Measurements from ENCODE around the gene AP5S1. TPM values are rescaled to one million over a fixed set of nuclear protein-coding genes. Genes with fewer than 3 reads are reported as not detected.
A peak's percentile ranks its signal among the peaks of the same experiment; 100 is the strongest.

Gene AP5S1
- total and polyA plus RNA-seq, 2 of the 13 experiments (the other 11 are each of a cell fraction or from before 2014, with no cell fraction given), result 7.9 to 23.2 TPM

DNA sequence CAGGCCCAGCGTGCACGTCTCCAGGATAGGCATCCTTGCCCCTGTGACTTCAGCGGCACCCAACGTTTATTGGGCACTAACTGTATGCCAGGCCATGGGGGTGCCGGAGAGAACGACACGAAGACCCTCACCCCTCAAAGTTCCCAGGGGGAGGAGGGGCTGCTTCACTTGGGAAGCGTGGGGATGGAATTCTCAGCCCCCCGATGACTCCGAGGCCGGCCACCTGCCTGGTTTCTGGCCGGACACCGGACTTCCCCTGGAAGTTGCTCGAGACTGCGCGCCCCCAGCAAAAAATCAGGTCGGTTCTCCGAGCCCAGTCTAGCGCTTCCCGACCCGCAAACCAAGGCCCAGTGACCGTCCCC lies 26.0 kb downstream of the AP5S1 start (continued):
- TF ChIP-seq, protein P1, sequence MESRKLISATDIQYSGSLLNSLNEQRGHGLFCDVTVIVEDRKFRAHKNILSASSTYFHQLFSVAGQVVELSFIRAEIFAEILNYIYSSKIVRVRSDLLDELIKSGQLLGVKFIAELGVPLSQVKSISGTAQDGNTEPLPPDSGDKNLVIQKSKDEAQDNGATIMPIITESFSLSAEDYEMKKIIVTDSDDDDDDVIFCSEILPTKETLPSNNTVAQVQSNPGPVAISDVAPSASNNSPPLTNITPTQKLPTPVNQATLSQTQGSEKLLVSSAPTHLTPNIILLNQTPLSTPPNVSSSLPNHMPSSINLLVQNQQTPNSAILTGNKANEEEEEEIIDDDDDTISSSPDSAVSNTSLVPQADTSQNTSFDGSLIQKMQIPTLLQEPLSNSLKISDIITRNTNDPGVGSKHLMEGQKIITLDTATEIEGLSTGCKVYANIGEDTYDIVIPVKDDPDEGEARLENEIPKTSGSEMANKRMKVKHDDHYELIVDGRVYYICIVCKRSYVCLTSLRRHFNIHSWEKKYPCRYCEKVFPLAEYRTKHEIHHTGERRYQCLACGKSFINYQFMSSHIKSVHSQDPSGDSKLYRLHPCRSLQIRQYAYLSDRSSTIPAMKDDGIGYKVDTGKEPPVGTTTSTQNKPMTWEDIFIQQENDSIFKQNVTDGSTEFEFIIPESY (CRISPR knock-in tag; IDR thresholded peaks at IDR 0.05), result no peak; the same call in 1 of the 2 replicates
- TF ChIP-seq, protein P2, sequence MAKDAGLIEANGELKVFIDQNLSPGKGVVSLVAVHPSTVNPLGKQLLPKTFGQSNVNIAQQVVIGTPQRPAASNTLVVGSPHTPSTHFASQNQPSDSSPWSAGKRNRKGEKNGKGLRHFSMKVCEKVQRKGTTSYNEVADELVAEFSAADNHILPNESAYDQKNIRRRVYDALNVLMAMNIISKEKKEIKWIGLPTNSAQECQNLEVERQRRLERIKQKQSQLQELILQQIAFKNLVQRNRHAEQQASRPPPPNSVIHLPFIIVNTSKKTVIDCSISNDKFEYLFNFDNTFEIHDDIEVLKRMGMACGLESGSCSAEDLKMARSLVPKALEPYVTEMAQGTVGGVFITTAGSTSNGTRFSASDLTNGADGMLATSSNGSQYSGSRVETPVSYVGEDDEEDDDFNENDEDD (CRISPR knock-in tag; IDR thresholded peaks at IDR 0.05; ENCODE audit: borderline replicate concordance), result no peak
- TF ChIP-seq, protein P3, sequence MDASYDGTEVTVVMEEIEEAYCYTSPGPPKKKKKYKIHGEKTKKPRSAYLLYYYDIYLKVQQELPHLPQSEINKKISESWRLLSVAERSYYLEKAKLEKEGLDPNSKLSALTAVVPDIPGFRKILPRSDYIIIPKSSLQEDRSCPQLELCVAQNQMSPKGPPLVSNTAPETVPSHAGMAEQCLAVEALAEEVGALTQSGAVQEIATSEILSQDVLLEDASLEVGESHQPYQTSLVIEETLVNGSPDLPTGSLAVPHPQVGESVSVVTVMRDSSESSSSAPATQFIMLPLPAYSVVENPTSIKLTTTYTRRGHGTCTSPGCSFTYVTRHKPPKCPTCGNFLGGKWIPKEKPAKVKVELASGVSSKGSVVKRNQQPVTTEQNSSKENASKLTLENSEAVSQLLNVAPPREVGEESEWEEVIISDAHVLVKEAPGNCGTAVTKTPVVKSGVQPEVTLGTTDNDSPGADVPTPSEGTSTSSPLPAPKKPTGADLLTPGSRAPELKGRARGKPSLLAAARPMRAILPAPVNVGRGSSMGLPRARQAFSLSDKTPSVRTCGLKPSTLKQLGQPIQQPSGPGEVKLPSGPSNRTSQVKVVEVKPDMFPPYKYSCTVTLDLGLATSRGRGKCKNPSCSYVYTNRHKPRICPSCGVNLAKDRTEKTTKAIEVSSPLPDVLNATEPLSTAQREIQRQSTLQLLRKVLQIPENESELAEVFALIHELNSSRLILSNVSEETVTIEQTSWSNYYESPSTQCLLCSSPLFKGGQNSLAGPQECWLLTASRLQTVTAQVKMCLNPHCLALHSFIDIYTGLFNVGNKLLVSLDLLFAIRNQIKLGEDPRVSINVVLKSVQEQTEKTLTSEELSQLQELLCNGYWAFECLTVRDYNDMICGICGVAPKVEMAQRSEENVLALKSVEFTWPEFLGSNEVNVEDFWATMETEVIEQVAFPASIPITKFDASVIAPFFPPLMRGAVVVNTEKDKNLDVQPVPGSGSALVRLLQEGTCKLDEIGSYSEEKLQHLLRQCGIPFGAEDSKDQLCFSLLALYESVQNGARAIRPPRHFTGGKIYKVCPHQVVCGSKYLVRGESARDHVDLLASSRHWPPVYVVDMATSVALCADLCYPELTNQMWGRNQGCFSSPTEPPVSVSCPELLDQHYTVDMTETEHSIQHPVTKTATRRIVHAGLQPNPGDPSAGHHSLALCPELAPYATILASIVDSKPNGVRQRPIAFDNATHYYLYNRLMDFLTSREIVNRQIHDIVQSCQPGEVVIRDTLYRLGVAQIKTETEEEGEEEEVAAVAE (CRISPR knock-in tag; IDR thresholded peaks at IDR 0.05; ENCODE audit: borderline replicate concordance), result no peak
- TF ChIP-seq KLF9 (CRISPR knock-in tag; IDR thresholded peaks at IDR 0.05; ENCODE audit: low read depth), result no peak
- TF ChIP-seq, protein P4, sequence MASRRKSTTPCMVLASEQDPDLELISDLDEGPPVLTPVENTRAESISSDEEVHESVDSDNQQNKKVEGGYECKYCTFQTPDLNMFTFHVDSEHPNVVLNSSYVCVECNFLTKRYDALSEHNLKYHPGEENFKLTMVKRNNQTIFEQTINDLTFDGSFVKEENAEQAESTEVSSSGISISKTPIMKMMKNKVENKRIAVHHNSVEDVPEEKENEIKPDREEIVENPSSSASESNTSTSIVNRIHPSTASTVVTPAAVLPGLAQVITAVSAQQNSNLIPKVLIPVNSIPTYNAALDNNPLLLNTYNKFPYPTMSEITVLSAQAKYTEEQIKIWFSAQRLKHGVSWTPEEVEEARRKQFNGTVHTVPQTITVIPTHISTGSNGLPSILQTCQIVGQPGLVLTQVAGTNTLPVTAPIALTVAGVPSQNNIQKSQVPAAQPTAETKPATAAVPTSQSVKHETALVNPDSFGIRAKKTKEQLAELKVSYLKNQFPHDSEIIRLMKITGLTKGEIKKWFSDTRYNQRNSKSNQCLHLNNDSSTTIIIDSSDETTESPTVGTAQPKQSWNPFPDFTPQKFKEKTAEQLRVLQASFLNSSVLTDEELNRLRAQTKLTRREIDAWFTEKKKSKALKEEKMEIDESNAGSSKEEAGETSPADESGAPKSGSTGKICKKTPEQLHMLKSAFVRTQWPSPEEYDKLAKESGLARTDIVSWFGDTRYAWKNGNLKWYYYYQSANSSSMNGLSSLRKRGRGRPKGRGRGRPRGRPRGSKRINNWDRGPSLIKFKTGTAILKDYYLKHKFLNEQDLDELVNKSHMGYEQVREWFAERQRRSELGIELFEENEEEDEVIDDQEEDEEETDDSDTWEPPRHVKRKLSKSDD (CRISPR knock-in tag; IDR thresholded peaks at IDR 0.05; ENCODE audit: low read depth), result no peak
- peak; percentile 94 for TF ChIP-seq ZFP37 (CRISPR knock-in tag; IDR thresholded peaks at IDR 0.05; ENCODE audit: borderline replicate concordance)
- peak; percentile 67; the same call in 1 of the 2 replicates for TF ChIP-seq FOXC1 (CRISPR knock-in tag; IDR thresholded peaks at IDR 0.05; ENCODE audit: borderline replicate concordance)
- TF ChIP-seq PPARG (CRISPR knock-in tag; conservative IDR thresholded peaks at IDR 0.05), result no peak
- TF ChIP-seq HOXA5 (CRISPR knock-in tag; IDR thresholded peaks at IDR 0.05), result 0 out of 2 replicates have a peak, but pooled peaks have one; percentile 64
- TF ChIP-seq, protein P5, sequence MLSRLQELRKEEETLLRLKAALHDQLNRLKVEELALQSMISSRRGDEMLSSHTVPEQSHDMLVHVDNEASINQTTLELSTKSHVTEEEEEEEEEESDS (CRISPR knock-in tag; IDR thresholded peaks at IDR 0.05; ENCODE audit: borderline replicate concordance), result no peak
- no peak for TF ChIP-seq MXD4 (CRISPR knock-in tag; IDR thresholded peaks at IDR 0.05)
- no peak for TF ChIP-seq KDM5B (CRISPR knock-in tag; IDR thresholded peaks at IDR 0.05; ENCODE audit: borderline replicate concordance)
- TF ChIP-seq, protein P6, sequence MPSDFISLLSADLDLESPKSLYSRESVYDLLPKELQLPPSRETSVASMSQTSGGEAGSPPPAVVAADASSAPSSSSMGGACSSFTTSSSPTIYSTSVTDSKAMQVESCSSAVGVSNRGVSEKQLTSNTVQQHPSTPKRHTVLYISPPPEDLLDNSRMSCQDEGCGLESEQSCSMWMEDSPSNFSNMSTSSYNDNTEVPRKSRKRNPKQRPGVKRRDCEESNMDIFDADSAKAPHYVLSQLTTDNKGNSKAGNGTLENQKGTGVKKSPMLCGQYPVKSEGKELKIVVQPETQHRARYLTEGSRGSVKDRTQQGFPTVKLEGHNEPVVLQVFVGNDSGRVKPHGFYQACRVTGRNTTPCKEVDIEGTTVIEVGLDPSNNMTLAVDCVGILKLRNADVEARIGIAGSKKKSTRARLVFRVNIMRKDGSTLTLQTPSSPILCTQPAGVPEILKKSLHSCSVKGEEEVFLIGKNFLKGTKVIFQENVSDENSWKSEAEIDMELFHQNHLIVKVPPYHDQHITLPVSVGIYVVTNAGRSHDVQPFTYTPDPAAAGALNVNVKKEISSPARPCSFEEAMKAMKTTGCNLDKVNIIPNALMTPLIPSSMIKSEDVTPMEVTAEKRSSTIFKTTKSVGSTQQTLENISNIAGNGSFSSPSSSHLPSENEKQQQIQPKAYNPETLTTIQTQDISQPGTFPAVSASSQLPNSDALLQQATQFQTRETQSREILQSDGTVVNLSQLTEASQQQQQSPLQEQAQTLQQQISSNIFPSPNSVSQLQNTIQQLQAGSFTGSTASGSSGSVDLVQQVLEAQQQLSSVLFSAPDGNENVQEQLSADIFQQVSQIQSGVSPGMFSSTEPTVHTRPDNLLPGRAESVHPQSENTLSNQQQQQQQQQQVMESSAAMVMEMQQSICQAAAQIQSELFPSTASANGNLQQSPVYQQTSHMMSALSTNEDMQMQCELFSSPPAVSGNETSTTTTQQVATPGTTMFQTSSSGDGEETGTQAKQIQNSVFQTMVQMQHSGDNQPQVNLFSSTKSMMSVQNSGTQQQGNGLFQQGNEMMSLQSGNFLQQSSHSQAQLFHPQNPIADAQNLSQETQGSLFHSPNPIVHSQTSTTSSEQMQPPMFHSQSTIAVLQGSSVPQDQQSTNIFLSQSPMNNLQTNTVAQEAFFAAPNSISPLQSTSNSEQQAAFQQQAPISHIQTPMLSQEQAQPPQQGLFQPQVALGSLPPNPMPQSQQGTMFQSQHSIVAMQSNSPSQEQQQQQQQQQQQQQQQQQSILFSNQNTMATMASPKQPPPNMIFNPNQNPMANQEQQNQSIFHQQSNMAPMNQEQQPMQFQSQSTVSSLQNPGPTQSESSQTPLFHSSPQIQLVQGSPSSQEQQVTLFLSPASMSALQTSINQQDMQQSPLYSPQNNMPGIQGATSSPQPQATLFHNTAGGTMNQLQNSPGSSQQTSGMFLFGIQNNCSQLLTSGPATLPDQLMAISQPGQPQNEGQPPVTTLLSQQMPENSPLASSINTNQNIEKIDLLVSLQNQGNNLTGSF (CRISPR knock-in tag; IDR thresholded peaks at IDR 0.05), result no peak; the same call in 1 of the 2 replicates

Measured in HepG2 (cell line).